ENCODE data around the gene SLC6A9. TPM values are rescaled to one million over a fixed set of nuclear protein-coding genes. Genes with fewer than 3 reads are reported as not detected.

The SLC6A9 gene
- total RNA-seq, 1 donor from 2014 or later, result 29.4 TPM

DNA sequence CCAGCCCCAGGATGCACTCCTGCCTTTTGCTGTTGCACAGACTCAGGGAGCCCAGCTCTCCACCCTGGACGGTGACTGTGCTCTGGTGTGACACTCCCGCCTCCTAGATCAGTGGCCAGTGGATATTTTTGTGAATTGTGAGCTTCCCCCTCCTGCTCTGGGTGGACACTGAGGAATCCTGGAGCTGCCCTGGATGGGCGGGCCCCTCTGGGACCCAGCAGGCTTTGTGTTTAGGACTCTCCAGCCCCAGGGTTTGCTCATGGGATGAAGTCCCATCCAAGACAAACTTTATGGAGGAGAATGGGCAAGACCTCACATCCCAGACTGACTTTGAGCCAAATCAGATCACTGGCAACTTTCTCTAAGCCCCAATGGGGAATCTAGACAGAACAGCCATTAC, 16.1 kb downstream of the SLC6A9 start:
- no peaks in the 10 kb centered on the region for H3K9me3 Mint-ChIP-seq (ENCODE audit: low read depth)
- TF ChIP-seq, protein P1, sequence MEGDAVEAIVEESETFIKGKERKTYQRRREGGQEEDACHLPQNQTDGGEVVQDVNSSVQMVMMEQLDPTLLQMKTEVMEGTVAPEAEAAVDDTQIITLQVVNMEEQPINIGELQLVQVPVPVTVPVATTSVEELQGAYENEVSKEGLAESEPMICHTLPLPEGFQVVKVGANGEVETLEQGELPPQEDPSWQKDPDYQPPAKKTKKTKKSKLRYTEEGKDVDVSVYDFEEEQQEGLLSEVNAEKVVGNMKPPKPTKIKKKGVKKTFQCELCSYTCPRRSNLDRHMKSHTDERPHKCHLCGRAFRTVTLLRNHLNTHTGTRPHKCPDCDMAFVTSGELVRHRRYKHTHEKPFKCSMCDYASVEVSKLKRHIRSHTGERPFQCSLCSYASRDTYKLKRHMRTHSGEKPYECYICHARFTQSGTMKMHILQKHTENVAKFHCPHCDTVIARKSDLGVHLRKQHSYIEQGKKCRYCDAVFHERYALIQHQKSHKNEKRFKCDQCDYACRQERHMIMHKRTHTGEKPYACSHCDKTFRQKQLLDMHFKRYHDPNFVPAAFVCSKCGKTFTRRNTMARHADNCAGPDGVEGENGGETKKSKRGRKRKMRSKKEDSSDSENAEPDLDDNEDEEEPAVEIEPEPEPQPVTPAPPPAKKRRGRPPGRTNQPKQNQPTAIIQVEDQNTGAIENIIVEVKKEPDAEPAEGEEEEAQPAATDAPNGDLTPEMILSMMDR (IDR thresholded peaks at IDR 0.05; ENCODE audit: unreplicated experiment), result no peak
- no peak overlapping the region for H3K27ac Mint-ChIP-seq
- H3K27me3 Mint-ChIP-seq, result no peaks in the 10 kb centered on the region
- no peak overlapping the region for H3K4me3 Mint-ChIP-seq (ENCODE audit: low read depth)
- DNase-seq (ENCODE audit: low spot score, unreplicated experiment), result no peak
- peaks cover 7% of the 10 kb centered on the region for H3K4me1 Mint-ChIP-seq (ENCODE audit: low read depth)
- H3K36me3 Mint-ChIP-seq (ENCODE audit: insufficient read depth), result no peaks in the 10 kb centered on the region

DNA sequence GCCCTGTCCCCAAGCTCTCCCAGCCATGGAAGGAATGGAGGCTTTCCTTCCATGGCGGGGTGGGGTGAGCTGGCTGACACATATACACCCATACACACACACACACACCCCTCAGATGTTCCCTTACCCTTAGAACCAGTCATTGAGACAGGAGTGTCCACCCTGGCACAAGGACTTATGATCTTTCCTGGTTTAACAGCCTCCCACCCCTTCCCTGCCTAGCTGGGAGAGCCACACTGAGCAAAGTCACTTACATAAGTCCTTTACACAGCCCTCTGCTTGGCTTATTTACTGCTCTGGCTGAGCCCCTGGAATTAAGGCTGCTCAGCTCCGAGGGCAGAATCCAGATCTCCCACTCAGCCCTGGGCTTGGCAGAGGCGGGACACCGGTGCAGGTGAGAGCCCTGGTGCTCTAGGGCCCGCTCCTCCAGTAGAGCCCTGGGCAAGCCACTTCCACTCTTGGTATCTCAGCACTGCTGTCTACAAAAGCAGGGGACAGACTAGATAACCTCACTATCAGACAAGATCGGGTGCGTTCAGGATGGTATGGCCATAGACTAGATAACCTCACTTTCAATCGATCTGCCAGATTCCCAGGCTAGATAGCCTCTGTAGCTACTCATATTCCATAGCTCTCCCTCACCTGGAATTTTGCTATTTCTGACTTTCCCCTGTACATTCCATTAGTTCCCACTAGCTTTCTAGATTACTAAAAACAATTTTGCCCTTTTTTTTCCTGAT, 16.7 kb downstream of the SLC6A9 start:
- H3K4me3 Mint-ChIP-seq (ENCODE audit: low read depth), result no peak overlapping the region
- peaks cover 7% of the 10 kb centered on the region for H3K4me1 Mint-ChIP-seq (ENCODE audit: low read depth)
- H3K9me3 Mint-ChIP-seq (ENCODE audit: low read depth), result no peaks in the 10 kb centered on the region
- TF ChIP-seq, protein P1 (IDR thresholded peaks at IDR 0.05; ENCODE audit: unreplicated experiment), result no peak
- no peaks in the 10 kb centered on the region for H3K27me3 Mint-ChIP-seq
- no peak for DNase-seq (ENCODE audit: low spot score, unreplicated experiment)
- H3K27ac Mint-ChIP-seq, result no peak overlapping the region
- H3K36me3 Mint-ChIP-seq (ENCODE audit: insufficient read depth), result no peaks in the 10 kb centered on the region

DNA sequence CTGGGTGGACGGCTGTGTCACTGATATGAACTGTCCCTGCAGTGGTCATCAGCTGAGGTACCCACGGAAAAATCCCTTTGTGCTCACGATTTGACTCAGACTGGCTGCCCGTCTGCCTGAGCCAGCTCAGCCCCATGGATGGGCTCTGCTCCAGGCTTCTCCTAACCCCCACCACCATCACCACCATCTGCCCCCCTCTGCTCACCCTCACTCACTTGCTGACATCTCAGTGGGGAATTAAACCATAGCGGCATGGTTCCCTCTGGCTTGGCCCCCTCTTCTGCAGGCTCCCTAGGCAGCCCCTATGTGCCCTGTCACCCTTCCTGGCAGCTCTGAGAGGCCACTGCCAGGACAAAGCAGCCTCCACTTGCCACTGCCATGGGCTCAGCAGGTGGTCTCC, 17.3 kb downstream of the SLC6A9 start:
- Mint-ChIP-seq H3K36me3 (ENCODE audit: insufficient read depth) (no peaks in the 10 kb centered on the region), H3K27me3 (no peaks in the 10 kb centered on the region), H3K4me1 (ENCODE audit: low read depth) (peaks cover 7% of the 10 kb centered on the region), H3K27ac (no peak overlapping the region), H3K9me3 (ENCODE audit: low read depth) (no peaks in the 10 kb centered on the region), H3K4me3 (ENCODE audit: low read depth) (no peak overlapping the region)
- TF ChIP-seq, protein P1 (IDR thresholded peaks at IDR 0.05; ENCODE audit: unreplicated experiment), result no peak
- DNase-seq (ENCODE audit: low spot score, unreplicated experiment), result no peak

DNA sequence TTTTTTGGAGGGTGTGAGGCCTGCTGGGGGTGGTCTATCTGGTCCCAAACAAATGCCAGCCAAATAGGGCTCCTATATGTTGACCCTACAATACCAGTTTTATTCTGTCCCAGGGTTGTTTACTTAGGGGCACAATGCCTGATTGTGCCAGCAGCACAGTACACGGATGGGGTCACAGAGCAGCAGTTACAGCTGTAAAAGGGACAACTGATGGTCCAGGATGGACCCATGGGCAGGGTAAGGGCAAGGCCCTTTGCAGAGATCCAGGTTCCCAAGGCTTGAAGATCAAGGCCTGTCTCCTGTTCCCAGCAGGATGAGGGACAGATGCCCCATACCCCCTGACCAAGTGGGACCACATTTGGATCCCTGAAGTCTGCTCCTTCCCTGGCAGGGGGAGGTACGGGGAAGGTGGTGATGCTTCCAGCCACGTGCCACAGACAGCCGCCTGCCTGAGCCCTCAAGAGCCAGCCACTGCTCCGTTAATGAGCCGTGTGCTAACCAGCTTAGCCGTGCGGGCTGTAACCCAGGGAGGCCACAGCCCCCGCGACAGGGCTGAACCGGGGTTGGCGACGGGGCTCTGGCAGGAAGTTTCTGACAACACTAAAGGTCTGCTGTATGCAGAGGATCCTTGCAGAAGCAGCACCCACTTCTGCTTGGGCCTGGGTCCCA, 18.2 kb downstream of the SLC6A9 start:
- H3K4me3 Mint-ChIP-seq (ENCODE audit: low read depth), result no peak overlapping the region
- H3K4me1 Mint-ChIP-seq (ENCODE audit: low read depth), result peaks cover 7% of the 10 kb centered on the region
- no peak overlapping the region for H3K27ac Mint-ChIP-seq
- peaks cover 4% of the 10 kb centered on the region for H3K36me3 Mint-ChIP-seq (ENCODE audit: insufficient read depth)
- TF ChIP-seq, protein P1 (IDR thresholded peaks at IDR 0.05; ENCODE audit: unreplicated experiment), result no peak
- no peak for DNase-seq (ENCODE audit: low spot score, unreplicated experiment)
- no peaks in the 10 kb centered on the region for H3K9me3 Mint-ChIP-seq (ENCODE audit: low read depth)
- H3K27me3 Mint-ChIP-seq, result no peaks in the 10 kb centered on the region

DNA sequence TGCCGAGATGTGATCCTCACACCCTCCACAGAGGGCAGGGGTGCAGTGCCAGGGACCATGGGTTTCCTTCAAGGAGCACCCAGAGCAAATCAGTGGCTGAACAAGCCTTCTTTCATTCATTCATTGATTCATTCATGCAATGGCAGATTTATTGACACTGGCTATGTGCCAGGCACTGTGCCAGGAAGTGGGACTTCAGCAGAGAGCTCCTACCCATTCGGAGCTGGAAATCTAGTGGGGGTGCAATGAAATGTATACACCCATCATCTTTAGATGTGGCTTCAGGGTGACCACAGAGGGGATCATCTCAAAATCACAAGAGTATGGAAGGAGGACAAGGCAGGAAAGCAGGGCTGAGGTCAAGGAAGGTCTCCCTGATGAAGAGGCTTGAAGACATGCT, 18.9 kb downstream of the SLC6A9 start:
- no peak for DNase-seq (ENCODE audit: low spot score, unreplicated experiment)
- Mint-ChIP-seq H3K27ac (no peak overlapping the region), H3K36me3 (ENCODE audit: insufficient read depth) (peaks cover 5% of the 10 kb centered on the region), H3K9me3 (ENCODE audit: low read depth) (no peaks in the 10 kb centered on the region), H3K4me1 (ENCODE audit: low read depth) (peaks cover 7% of the 10 kb centered on the region), H3K4me3 (ENCODE audit: low read depth) (no peak overlapping the region), H3K27me3 (no peaks in the 10 kb centered on the region)
- TF ChIP-seq, protein P1 (IDR thresholded peaks at IDR 0.05; ENCODE audit: unreplicated experiment), result no peak
